GM23338 (cell line): ENCODE data around the gene RDH5.

ENCODE experiments used
- CREB1 ChIP-seq: fragments of 250-450 bp; sonication (Bioruptor Pico); IDR thresholded peaks from 2 replicates; pipeline ENCODE4 v1.5.0; 2020; ENCODE audit warnings: low read depth, mild to moderate bottlenecking, moderate library complexity
- CTCF ChIP-seq, 2 experiments: fragments of 200-600 bp in 1 of 2; sonication (generic) in 1 of 2; conservative IDR thresholded peaks; 2 replicates each; pipeline versions ENCODE4 v1.5.1 to v1.6.1; 2016 to 2017; ENCODE audit warnings: antibody characterized with exemption in 2 of 2, low read depth in 2 of 2, mild to moderate bottlenecking in 2 of 2, moderate library complexity in 1 of 2
- EZH2 ChIP-seq: fragments of 200-600 bp; sonication (generic); IDR thresholded peaks from one replicate; pipeline ENCODE4 v1.8.0; 2017; ENCODE audit warnings: antibody characterized with exemption, mild to moderate bottlenecking, low read depth; ENCODE audit not compliant: unreplicated experiment
- EZH2phosphoT487 ChIP-seq: fragments of 200-600 bp; sonication (generic); IDR thresholded peaks from one replicate; pipeline ENCODE4 v1.8.1; 2018; ENCODE audit warnings: antibody characterized with exemption; ENCODE audit not compliant: unreplicated experiment
- JUNB ChIP-seq: IDR thresholded peaks from one replicate; pipeline ENCODE4 v1.6.1; 2016; ENCODE audit warnings: antibody characterized with exemption; ENCODE audit not compliant: unreplicated experiment
- NANOG ChIP-seq: IDR thresholded peaks from 2 replicates; pipeline ENCODE4 v1.6.1; 2016; ENCODE audit warnings: antibody characterized with exemption, borderline replicate concordance
- POLR2AphosphoS5 ChIP-seq: IDR thresholded peaks from 2 replicates; pipeline ENCODE4 v1.6.1; 2016; ENCODE audit warnings: antibody characterized with exemption, low read depth
- ZNF114 ChIP-seq: fragments of 250-450 bp; sonication (Bioruptor Pico); IDR thresholded peaks from 2 replicates; pipeline ENCODE4 v1.5.0; 2020; ENCODE audit warnings: mild to moderate bottlenecking, moderate library complexity
- TF ChIP-seq, protein P1 (sequence below): IDR thresholded peaks from one replicate; pipeline ENCODE4 v1.6.1; 2018; ENCODE audit warnings: antibody characterized with exemption; ENCODE audit not compliant: unreplicated experiment
- TF ChIP-seq, protein P2 (sequence below): IDR thresholded peaks from 2 replicates; pipeline ENCODE4 v1.6.1; 2016; ENCODE audit warnings: antibody characterized with exemption

DNA sequence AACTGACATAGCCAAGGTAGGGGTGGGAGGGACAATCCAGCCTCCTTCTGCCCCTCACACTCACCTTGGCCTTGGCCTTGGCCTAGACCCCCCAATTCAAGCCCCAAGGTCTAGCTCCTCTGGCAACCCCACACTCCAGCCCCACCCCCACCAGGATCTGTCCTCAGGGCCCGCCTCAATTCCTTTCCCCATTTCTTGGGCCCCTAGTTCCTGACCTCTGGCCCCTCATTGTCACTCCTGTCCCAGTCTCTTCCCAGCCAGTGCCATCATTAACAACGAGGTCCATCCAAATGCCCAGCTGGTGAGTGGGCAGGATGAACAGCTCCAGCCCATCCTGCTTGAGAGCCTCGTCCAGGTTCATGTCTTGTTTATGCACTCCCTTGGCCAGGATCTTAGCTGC, 15.9 kb downstream of the RDH5 start:
- TF ChIP-seq EZH2 (no peak), CTCF (conservative IDR thresholded peaks at IDR 0.05; ENCODE audit: low read depth in 2 of 2) (no peak), POLR2AphosphoS5 (no peak), EZH2phosphoT487 (no peak), NANOG (no peak), CREB1 (CRISPR knock-in tag) (no peak), ZNF114 (CRISPR knock-in tag) (no peak), JUNB (no peak)
- TF ChIP-seq, protein P1, sequence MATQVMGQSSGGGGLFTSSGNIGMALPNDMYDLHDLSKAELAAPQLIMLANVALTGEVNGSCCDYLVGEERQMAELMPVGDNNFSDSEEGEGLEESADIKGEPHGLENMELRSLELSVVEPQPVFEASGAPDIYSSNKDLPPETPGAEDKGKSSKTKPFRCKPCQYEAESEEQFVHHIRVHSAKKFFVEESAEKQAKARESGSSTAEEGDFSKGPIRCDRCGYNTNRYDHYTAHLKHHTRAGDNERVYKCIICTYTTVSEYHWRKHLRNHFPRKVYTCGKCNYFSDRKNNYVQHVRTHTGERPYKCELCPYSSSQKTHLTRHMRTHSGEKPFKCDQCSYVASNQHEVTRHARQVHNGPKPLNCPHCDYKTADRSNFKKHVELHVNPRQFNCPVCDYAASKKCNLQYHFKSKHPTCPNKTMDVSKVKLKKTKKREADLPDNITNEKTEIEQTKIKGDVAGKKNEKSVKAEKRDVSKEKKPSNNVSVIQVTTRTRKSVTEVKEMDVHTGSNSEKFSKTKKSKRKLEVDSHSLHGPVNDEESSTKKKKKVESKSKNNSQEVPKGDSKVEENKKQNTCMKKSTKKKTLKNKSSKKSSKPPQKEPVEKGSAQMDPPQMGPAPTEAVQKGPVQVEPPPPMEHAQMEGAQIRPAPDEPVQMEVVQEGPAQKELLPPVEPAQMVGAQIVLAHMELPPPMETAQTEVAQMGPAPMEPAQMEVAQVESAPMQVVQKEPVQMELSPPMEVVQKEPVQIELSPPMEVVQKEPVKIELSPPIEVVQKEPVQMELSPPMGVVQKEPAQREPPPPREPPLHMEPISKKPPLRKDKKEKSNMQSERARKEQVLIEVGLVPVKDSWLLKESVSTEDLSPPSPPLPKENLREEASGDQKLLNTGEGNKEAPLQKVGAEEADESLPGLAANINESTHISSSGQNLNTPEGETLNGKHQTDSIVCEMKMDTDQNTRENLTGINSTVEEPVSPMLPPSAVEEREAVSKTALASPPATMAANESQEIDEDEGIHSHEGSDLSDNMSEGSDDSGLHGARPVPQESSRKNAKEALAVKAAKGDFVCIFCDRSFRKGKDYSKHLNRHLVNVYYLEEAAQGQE, result no peak
- TF ChIP-seq, protein P2, sequence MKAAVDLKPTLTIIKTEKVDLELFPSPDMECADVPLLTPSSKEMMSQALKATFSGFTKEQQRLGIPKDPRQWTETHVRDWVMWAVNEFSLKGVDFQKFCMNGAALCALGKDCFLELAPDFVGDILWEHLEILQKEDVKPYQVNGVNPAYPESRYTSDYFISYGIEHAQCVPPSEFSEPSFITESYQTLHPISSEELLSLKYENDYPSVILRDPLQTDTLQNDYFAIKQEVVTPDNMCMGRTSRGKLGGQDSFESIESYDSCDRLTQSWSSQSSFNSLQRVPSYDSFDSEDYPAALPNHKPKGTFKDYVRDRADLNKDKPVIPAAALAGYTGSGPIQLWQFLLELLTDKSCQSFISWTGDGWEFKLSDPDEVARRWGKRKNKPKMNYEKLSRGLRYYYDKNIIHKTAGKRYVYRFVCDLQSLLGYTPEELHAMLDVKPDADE, result no peak
